ENCODE results near the gene HEXD. TPM values are rescaled to one million over a fixed set of nuclear protein-coding genes. Genes with fewer than 3 reads are reported as not detected.

Gene HEXD
- polyA plus RNA-seq, 1 experiment, result 9.1 TPM

- CTCF ChIA-PET, result no interaction called here
- Histone ChIP-seq H3K27ac (ENCODE audit: low read depth, low read length) (no peak overlapping the region), H3K27me3 (ENCODE audit: control insufficient read depth, insufficient read depth, low read length) (no peaks in the 10 kb centered on the region), H3K4me3 (ENCODE audit: low read depth, low read length) (no peak overlapping the region), H3K9me3 (ENCODE audit: control insufficient read depth, insufficient read depth, low read length) (no peaks in the 10 kb centered on the region; the same call in 1 of the 2 replicates)
- TF ChIP-seq CTCF (IDR thresholded peaks at IDR 0.05; ENCODE audit: low read depth, low read length), result no peak
- no peak for DNase-seq (ENCODE audit: low read depth, low spot score)
- POLR2A ChIA-PET, result no interaction called here
These were observed 23.9 kb upstream of the HEXD start for GRCh38 chr17:82394278-82394677.

GRCh38 chr17:82396601-82397435, 21.3 kb upstream of the HEXD start:
- Histone ChIP-seq H3K27ac (ENCODE audit: low read depth, low read length) (peak overlapping the region; percentile 68), H3K4me3 (ENCODE audit: low read depth, low read length) (no peak overlapping the region), H3K9me3 (ENCODE audit: control insufficient read depth, insufficient read depth, low read length) (no peaks in the 10 kb centered on the region; the same call in 1 of the 2 replicates), H3K27me3 (ENCODE audit: control insufficient read depth, insufficient read depth, low read length) (no peaks in the 10 kb centered on the region)
- CTCF ChIA-PET, result no interaction called here
- POLR2A ChIA-PET, result no interaction called here
- peak; percentile 62 for DNase-seq (ENCODE audit: low read depth, low spot score)
- TF ChIP-seq CTCF (IDR thresholded peaks at IDR 0.05; ENCODE audit: low read depth, low read length), result no peak

GRCh38 chr17:82397449-82398335, 20.5 kb upstream of the HEXD start:
- H3K4me3 ChIP-seq (ENCODE audit: low read depth, low read length), result no peak overlapping the region
- no peak overlapping the region for H3K27ac ChIP-seq (ENCODE audit: low read depth, low read length)
- ChIA-PET POLR2A (no interaction called here), CTCF (no interaction called here)
- no peak for DNase-seq (ENCODE audit: low read depth, low spot score)
- TF ChIP-seq CTCF (IDR thresholded peaks at IDR 0.05; ENCODE audit: low read depth, low read length), result no peak
- no peaks in the 10 kb centered on the region; the same call in 1 of the 2 replicates for H3K9me3 ChIP-seq (ENCODE audit: control insufficient read depth, insufficient read depth, low read length)
- no peaks in the 10 kb centered on the region for H3K27me3 ChIP-seq (ENCODE audit: control insufficient read depth, insufficient read depth, low read length)

GRCh38 chr17:82399041-82399441, 19.1 kb upstream of the HEXD start:
- ChIA-PET CTCF (interaction anchor here (0.6 kb wide), 1 partner anchor 95 kb away, joined by 3 read pairs; no protein-coding TSS in a partner anchor), POLR2A (interaction anchor here (0.7 kb wide), 1 partner anchor 98 kb away, joined by 3 read pairs; no protein-coding TSS in a partner anchor)
- TF ChIP-seq CTCF (IDR thresholded peaks at IDR 0.05; ENCODE audit: low read depth, low read length), result no peak
- DNase-seq (ENCODE audit: low read depth, low spot score), result no peak
- no peaks in the 10 kb centered on the region for H3K27me3 ChIP-seq (ENCODE audit: control insufficient read depth, insufficient read depth, low read length)
- no peak overlapping the region for H3K4me3 ChIP-seq (ENCODE audit: low read depth, low read length)
- no peaks in the 10 kb centered on the region; the same call in 1 of the 2 replicates for H3K9me3 ChIP-seq (ENCODE audit: control insufficient read depth, insufficient read depth, low read length)
- H3K27ac ChIP-seq (ENCODE audit: low read depth, low read length), result no peak overlapping the region
